Mesenchymal stem cell (in vitro differentiated cells and primary cell): ENCODE data around the gene POLN.
A peak's percentile ranks its signal among the peaks of the same experiment; 100 is the strongest.
"Not testable (repeated sequence)": the region's sequence is repeated elsewhere in the genome, so short reads cannot be mapped to it uniquely, and the experiment has no call there.

Experiments
- DNase-seq: peaks from one replicate; pipeline ENCODE4 v3.0.0-alpha.2; 2013
- H2AFZ ChIP-seq: one replicate; pipeline ENCODE4 v1.6.1; 2013; ENCODE audit warnings: low read depth, mild to moderate bottlenecking, control low read depth, inconsistent platforms, low read length, moderate library complexity
- H2AK5ac ChIP-seq: 2 replicates; pipeline ENCODE4 v1.6.1; 2013; ENCODE audit warnings: low read length, moderate library complexity, mild to moderate bottlenecking, inconsistent platforms; ENCODE audit not compliant: severe bottlenecking
- H2BK120ac ChIP-seq: one replicate; pipeline ENCODE4 v1.6.1; 2013; ENCODE audit warnings: low read depth, mild to moderate bottlenecking, inconsistent platforms, low read length, moderate library complexity
- H2BK12ac ChIP-seq, 2 experiments: one replicate each; pipeline ENCODE4 v1.6.1; 2013; ENCODE audit warnings: inconsistent platforms in 2 of 2, low read length in 2 of 2, mild to moderate bottlenecking in 2 of 2, moderate library complexity in 2 of 2, control low read depth in 1 of 2
- H2BK15ac ChIP-seq: one replicate; pipeline ENCODE4 v1.6.1; 2013; ENCODE audit warnings: mild to moderate bottlenecking, low read depth, inconsistent platforms; ENCODE audit not compliant: poor library complexity, severe bottlenecking
- H2BK5ac ChIP-seq: 2 replicates; pipeline ENCODE4 v1.6.1; 2013; ENCODE audit warnings: low read depth, mild to moderate bottlenecking, low read length, control low read depth, inconsistent platforms; ENCODE audit not compliant: poor library complexity, severe bottlenecking
- H3K14ac ChIP-seq, 2 experiments: one replicate each; pipeline ENCODE4 v1.6.1; 2013; ENCODE audit warnings: inconsistent platforms in 2 of 2, low read length in 2 of 2, control low read depth in 1 of 2, mild to moderate bottlenecking in 1 of 2, moderate library complexity in 1 of 2
- H3K18ac ChIP-seq, 2 experiments: one replicate each; pipeline ENCODE4 v1.6.1; 2013; ENCODE audit warnings: inconsistent platforms in 2 of 2, low read length in 2 of 2, control low read depth in 1 of 2, low read depth in 1 of 2, mild to moderate bottlenecking in 1 of 2
- H3K23ac ChIP-seq, 2 experiments: one replicate each; pipeline ENCODE4 v1.6.1; 2013; ENCODE audit warnings: inconsistent platforms in 2 of 2, low read length in 2 of 2, mild to moderate bottlenecking in 2 of 2, moderate library complexity in 2 of 2, control low read depth in 1 of 2
- H3K27ac ChIP-seq: 2 replicates; pipeline ENCODE4 v1.5.1; 2013; ENCODE audit warnings: mild to moderate bottlenecking, moderate library complexity, low read length, control low read depth, inconsistent platforms; ENCODE audit not compliant: poor library complexity, severe bottlenecking
- H3K27me3 ChIP-seq, 2 experiments: 2 replicates each; pipeline versions ENCODE4 v1.6.1 to v1.7.0; 2013; ENCODE audit warnings: low read length in 2 of 2, mild to moderate bottlenecking in 2 of 2, moderate library complexity in 2 of 2, control low read depth in 1 of 2, inconsistent platforms in 1 of 2; ENCODE audit not compliant: control insufficient read depth in 1 of 2, insufficient read depth in 1 of 2
- H3K36me3 ChIP-seq, 2 experiments: 2 replicates each; pipeline versions ENCODE4 v1.6.1 to v1.7.0; 2013; ENCODE audit warnings: low read length in 2 of 2, control low read depth in 1 of 2, inconsistent platforms in 1 of 2, low read depth in 1 of 2, mild to moderate bottlenecking in 1 of 2; ENCODE audit not compliant: insufficient read depth in 2 of 2, control insufficient read depth in 1 of 2
- H3K4ac ChIP-seq, 2 experiments: one replicate each; pipeline ENCODE4 v1.6.1; 2013; ENCODE audit warnings: inconsistent platforms in 2 of 2, low read length in 2 of 2, mild to moderate bottlenecking in 2 of 2, moderate library complexity in 2 of 2, control low read depth in 1 of 2, low read depth in 1 of 2
- H3K4me1 ChIP-seq: 2 replicates; pipeline ENCODE4 v1.6.1; 2013; ENCODE audit warnings: low read depth, low read length, control low read depth; ENCODE audit not compliant: control insufficient read depth, insufficient read depth
- H3K4me2 ChIP-seq: 2 replicates; pipeline ENCODE4 v1.6.1; 2013; ENCODE audit warnings: low read length, mild to moderate bottlenecking, inconsistent platforms; ENCODE audit not compliant: poor library complexity, severe bottlenecking
- H3K4me3 ChIP-seq, 2 experiments: 2 replicates each; pipeline versions ENCODE4 v1.5.1 to v1.7.0; 2013; ENCODE audit warnings: low read length in 2 of 2, mild to moderate bottlenecking in 2 of 2, control low read depth in 1 of 2, low read depth in 1 of 2; ENCODE audit not compliant: insufficient read depth in 1 of 2
- H3K79me1 ChIP-seq: replicated peaks from 2 replicates; pipeline ENCODE4 v1.6.1; 2013; ENCODE audit warnings: mild to moderate bottlenecking, control low read depth, low read length, inconsistent platforms; ENCODE audit not compliant: poor library complexity, severe bottlenecking
- H3K9ac ChIP-seq: 2 replicates; pipeline ENCODE4 v1.7.0; 2013; ENCODE audit warnings: mild to moderate bottlenecking, low read length, moderate library complexity
- H3K9me3 ChIP-seq: 2 replicates; pipeline ENCODE4 v1.7.0; 2013; ENCODE audit warnings: mild to moderate bottlenecking, low read length; ENCODE audit not compliant: control insufficient read depth
- H4K8ac ChIP-seq: one replicate; pipeline ENCODE4 v1.6.1; 2013; ENCODE audit warnings: inconsistent platforms, mild to moderate bottlenecking, low read length, moderate library complexity
- H4K91ac ChIP-seq: one replicate; pipeline ENCODE4 v1.6.1; 2013; ENCODE audit warnings: mild to moderate bottlenecking, low read length, inconsistent platforms
- WGBS: methylation state at CpG from one replicate; pipeline ENCODE4 v1.1.7; 2013; ENCODE audit warnings: mixed read lengths; 5-methylcytosine and 5-hydroxymethylcytosine counted together

Gene POLN

GRCh38 chr4:2275546-2276251 lies 33.8 kb upstream of the POLN start:
- Histone ChIP-seq H4K8ac (no peak overlapping the region), H3K4me3 (no peak overlapping the region), H2BK120ac (no peak overlapping the region), H3K4me2 (no peak overlapping the region), H3K4ac (no peak overlapping the region), H3K14ac (no peak overlapping the region), H3K23ac (no peak overlapping the region), H3K18ac (no peak overlapping the region), H2AFZ (no peak overlapping the region), H3K27ac (no peak overlapping the region), H3K36me3 (peaks cover 0 to 44% of the 10 kb centered on the region in 2 experiments), H3K27me3 (no peaks in the 10 kb centered on the region), H2AK5ac (no peak overlapping the region), H4K91ac (peak overlapping the region; percentile 35), H2BK5ac (no peak overlapping the region), H2BK15ac (no peak overlapping the region), H3K79me1 (peaks cover 12% of the 10 kb centered on the region), H2BK12ac (no peak overlapping the region), H3K9ac (no peak overlapping the region), H3K4me1 (peaks cover 5% of the 10 kb centered on the region), H3K9me3 (no peaks in the 10 kb centered on the region)
- no peak for DNase-seq
- 94% methylated on average over 44 of the region's 44 CpGs for WGBS

- H2AFZ ChIP-seq, H4K8ac ChIP-seq, H3K4ac ChIP-seq, H3K9ac ChIP-seq, DNase-seq, H3K23ac ChIP-seq, H4K91ac ChIP-seq, H2BK120ac ChIP-seq, H3K4me2 ChIP-seq, H2AK5ac ChIP-seq, H3K18ac ChIP-seq, H3K9me3 ChIP-seq, H2BK15ac ChIP-seq, H3K4me1 ChIP-seq, H2BK5ac ChIP-seq, H3K27me3 ChIP-seq, H2BK12ac ChIP-seq, H3K27ac ChIP-seq, H3K14ac ChIP-seq, H3K4me3 ChIP-seq: not testable (repeated sequence)
- Histone ChIP-seq H3K36me3 (peaks cover 0 to 51% of the 10 kb centered on the region in 2 experiments), H3K79me1 (peaks cover 10% of the 10 kb centered on the region)
- 93% methylated on average over 10 of the region's 10 CpGs for WGBS
These were observed 33.1 kb upstream of the POLN start for GRCh38 chr4:2275044-2275397.

- no peak overlapping the region for H4K8ac ChIP-seq
- no peak overlapping the region for H2BK12ac ChIP-seq
- no peak overlapping the region for H3K9ac ChIP-seq
- H2AK5ac ChIP-seq, result no peak overlapping the region
- no peak for DNase-seq
- peaks cover 10% of the 10 kb centered on the region for H3K79me1 ChIP-seq
- H3K14ac ChIP-seq, result no peak overlapping the region
- H3K4me1 ChIP-seq, result peaks cover 5% of the 10 kb centered on the region
- no peak overlapping the region for H2AFZ ChIP-seq
- no peak overlapping the region for H3K27ac ChIP-seq
- H4K91ac ChIP-seq, result no peak overlapping the region
- no peak overlapping the region for H2BK5ac ChIP-seq
- H2BK15ac ChIP-seq, result no peak overlapping the region
- H3K18ac ChIP-seq, result no peak overlapping the region
- no peak overlapping the region for H3K4me2 ChIP-seq
- no peak overlapping the region for H3K4me3 ChIP-seq
- H3K27me3 ChIP-seq, result no peaks in the 10 kb centered on the region
- H3K23ac ChIP-seq, result no peak overlapping the region
- H2BK120ac ChIP-seq, result no peak overlapping the region
- no peaks in the 10 kb centered on the region for H3K9me3 ChIP-seq
- H3K36me3 ChIP-seq, result peaks cover 0 to 54% of the 10 kb centered on the region in 2 experiments
- H3K4ac ChIP-seq, result no peak overlapping the region
- WGBS, result 82% methylated on average over 21 of the region's 21 CpGs
These were observed 32.6 kb upstream of the POLN start for GRCh38 chr4:2274320-2275043.

GRCh38 chr4:2273657-2274319 lies 31.9 kb upstream of the POLN start:
- WGBS, result 83% methylated on average over 20 of the region's 24 CpGs
- Histone ChIP-seq H2BK15ac (no peak overlapping the region), H3K27ac (no peak overlapping the region), H3K9me3 (no peaks in the 10 kb centered on the region), H2BK12ac (no peak overlapping the region), H3K23ac (no peak overlapping the region), H3K18ac (no peak overlapping the region), H4K91ac (no peak overlapping the region), H3K9ac (no peak overlapping the region), H2BK5ac (no peak overlapping the region), H3K4me2 (no peak overlapping the region), H3K14ac (no peak overlapping the region), H3K27me3 (no peaks in the 10 kb centered on the region), H3K4me3 (no peak overlapping the region), H2AFZ (no peak overlapping the region), H2AK5ac (no peak overlapping the region), H3K4ac (no peak overlapping the region), H3K79me1 (peaks cover 10% of the 10 kb centered on the region), H3K4me1 (peaks cover 8% of the 10 kb centered on the region), H3K36me3 (peaks cover 0 to 60% of the 10 kb centered on the region in 2 experiments), H4K8ac (no peak overlapping the region), H2BK120ac (no peak overlapping the region)
- DNase-seq, result no peak
